NCI-H1930 (cell line): ENCODE data around the gene DCTPP1.
A peak's percentile ranks its signal among the peaks of the same experiment; 100 is the strongest.
"Not testable (repeated sequence)": the region's sequence is repeated elsewhere in the genome, so short reads cannot be mapped to it uniquely, and the experiment has no call there.

ENCODE experiments used
- DNase-seq, 2 experiments: peaks; one replicate each; lab custom pipeline; 2025; lab: John Stamatoyannopoulos, UW

DCTPP1 gene

DNA sequence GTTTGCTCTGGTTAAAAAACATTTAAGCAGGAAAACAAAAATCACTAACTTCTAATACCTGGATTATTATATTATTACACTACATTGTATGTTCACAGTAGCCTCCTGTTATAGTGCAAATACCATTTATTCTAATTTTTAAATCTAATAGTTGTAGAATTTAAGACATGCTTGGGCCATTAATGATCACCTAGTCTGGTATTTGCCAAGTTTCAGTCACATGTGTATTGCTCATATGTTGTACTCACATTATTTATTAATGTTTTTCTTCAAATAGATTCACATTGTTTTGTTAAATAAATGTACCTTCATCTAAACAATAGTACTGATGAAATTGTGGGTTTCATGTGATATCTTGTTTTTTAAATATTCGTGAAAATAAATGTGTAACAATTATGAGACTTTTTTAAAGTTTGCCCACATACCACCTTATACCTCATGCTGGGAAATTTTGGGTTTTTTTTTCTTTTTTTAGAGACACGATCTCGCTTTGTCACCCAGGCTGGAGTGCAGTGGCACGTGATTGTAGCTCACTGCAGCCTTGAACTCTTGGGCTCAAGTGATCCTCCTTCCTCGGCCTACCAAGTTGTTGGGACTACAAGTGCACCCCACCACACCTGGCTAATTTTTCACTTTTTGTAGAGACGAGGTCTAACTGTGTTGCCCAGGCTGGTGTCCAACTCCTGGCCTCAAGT, 16.6 kb downstream of the DCTPP1 start:
- DNase-seq, result no peak

DNA sequence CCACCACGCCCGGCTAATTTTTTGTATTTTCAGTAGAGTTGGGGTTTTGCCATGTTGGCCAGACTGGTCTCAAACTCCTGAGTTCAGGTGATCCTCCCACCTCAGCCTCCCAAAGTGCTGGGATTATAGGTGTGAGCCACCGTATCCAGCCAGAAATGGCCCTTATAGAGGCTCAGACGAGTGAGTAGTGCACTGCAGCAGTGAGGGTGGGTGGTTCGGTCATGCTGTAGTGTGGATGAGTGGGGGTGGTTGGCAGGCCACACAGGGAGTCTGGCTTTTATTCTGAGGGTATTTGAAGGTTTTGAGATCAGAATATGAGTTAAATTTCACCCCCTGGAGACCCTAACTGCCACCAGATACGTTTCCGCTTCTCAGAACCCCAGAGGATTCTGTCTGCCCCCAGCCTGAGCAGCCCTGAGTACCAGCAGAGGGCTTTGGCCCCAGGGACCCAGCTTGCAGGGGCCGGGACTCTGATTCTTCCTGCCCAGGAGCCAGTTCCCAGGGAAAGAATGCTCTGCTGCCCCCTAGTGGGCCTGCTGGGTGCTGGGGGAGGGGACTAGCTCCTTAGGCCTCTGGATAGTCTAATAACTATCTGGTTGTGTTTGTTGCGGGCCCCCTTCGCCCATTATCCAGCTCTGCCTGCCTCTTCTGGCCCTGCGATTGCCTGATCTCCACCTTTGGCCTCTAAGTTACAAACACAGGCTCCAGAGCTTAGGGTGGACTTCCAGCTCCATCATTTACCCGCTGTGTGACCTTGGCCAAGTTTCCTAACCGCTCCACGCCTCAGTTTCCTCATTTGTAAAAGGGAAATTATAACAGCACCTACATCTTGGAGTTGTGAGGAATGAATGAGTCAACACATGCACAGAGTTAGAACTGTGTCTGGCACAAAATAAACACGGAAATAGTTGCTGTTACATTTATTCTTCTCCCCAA, 20.4 kb downstream of the DCTPP1 start:
- DNase-seq, result peak; percentile 81 to 92

DNA sequence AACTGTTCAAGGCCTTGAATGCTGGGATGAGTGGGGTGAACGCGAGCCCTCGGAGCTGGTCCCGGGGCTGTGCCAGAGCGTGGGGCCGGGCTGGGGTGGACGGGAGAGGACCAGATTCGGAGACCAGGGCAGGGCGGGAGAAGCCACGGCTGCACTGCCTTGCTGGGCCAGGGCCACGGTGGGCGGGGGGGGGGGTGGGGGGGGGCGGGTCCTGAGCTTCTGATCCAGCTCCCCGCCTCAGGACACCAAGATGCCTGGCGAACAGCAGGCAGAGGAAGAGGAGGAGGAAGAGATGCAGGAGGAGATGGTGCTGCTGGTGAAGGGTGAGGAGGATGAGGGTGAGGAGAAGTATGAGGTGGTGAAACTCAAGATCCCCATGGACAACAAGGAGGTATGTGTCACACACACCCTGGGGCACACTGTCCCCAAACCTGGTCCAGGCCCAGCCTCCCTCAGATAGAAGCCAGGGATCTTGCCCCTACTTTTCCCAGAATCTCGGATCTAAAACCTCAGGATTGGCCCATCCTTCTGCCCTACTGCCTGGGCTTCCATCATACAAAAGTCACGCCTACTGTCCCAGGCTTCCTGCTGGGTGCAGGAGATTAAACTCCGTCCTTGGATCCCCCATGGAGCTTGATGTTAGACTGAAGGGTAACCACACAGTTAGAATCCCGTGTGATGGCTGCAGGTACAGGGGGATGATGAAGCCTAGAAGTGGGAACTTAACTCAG, 21.9 kb downstream of the DCTPP1 start:
- DNase-seq, result no peak

DNA sequence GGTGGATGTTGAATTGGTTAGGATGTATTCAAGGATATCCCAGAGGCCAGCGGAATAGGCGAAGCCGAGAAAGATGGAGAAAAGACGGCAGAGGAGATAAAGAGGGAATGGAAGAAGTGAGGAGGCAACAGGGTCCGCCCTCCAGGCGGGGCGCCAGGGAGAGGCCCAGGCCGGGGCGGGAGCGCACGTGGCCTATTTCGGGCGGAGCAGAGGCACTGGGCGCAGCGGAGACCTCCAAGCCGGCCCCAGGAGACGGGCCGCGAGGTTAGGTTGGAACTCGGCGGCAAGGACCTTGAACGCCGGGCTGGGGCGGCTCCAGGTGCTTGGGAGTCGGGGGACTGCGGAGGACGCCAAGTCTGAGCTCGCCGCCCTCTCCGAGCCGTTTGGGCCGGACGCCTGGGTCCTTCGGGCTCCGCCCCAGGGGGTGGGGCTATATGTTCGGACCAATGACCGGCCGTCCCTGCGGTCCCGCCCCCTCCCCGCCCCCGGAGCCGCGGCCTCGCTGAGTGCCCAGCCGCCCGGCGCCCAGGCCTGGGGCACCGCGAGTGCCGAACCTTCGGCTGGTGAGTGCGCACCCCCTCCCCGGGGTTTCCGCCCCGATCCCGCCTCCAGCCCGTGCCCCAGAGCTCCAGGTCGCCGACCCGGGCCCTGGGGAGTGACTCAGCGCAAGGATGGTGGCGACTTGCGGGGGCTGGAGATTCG, 22.6 kb downstream of the DCTPP1 start, which contains the start of gene ZNF771:
Gene ZNF771 (plus strand): TSS at position 505 of the 702 bp plus-strand sequence. CDS start 448 bp downstream, outside the sequence.
- DNase-seq, result peak; percentile 84 to 89

DNA sequence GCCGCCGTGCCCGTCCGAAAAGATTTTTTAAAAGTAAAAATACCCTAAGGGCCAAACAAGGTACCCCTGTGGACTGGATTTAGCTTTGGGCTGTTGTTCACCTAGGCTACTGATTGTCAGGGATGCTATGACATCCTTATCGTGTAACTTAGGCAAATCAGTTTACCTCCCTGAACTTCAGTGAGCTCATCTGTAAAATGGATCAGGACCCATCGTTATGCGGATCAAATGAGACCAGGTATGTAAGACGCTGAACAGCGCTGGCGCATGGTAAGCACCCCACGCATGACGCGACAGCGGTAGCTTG, 23.1 kb downstream of the DCTPP1 start:
- DNase-seq, result no peak

DNA sequence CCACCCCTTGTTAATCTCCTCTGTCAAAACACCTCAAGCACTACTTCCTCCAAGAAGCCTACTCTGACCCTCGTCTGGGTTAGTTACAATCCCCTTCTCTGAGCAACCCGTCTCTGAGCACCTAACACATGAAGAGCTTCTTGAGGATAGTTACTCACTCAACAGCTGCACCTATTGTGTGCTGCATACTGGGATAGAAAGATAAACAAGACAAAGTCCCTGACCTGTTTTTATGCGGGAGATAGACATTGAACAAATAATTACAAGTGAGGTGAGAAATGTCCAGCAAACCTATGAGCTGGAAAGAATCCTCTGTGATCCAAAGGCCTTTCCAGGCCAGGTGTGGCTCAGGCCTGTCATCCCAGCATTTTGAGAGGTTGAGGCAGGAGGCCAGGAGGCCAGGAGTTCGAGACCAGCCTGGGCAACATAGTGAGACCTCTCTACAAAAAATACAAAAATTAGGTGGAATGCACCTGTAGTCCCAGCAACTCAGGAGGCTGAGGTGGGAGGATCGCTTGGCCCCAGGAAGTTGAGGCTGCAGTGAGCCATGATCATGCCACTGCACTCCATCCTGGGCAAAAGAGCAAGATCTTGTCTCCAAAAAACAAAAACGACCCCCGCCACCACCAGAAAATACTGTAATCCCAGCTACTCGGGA, 27.9 kb downstream of the DCTPP1 start:
- no peak for DNase-seq

DNA sequence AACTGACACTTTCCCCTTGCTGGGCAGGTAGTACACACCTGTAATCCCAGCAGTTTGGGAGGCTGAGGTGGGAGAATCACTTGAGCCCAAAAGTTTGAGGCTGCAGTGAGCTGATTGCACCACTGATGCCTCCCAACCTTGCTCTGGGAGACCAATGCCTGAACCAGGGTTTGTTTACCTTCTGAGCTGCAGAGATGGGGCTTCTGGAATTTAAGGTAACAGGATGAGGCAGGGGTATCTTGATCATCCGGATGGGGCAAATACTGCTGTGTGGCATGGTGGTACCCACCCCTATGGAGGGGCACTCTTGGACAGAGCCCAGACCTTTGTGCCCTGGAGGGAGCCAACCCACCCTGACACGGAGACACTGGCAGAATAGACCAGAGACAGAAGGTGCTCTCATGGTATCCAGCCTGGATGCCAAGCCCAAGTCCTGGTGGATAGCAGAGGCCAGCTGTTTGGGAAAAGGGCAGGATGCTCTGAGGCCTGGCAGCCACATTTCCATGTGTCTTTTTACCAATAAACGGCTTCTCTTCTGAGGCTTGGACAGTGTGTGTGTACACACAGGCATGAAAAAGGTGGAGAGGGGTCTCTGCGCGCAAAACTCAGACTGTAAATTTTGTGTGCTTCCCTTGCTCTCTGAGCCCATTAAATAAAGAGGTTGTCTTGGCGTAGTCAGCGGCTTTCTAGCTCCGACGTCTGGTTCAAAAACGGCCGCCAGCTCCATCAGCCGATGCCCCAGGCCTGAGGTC, 30.2 kb downstream of the DCTPP1 start:
- no peak for DNase-seq

DNA sequence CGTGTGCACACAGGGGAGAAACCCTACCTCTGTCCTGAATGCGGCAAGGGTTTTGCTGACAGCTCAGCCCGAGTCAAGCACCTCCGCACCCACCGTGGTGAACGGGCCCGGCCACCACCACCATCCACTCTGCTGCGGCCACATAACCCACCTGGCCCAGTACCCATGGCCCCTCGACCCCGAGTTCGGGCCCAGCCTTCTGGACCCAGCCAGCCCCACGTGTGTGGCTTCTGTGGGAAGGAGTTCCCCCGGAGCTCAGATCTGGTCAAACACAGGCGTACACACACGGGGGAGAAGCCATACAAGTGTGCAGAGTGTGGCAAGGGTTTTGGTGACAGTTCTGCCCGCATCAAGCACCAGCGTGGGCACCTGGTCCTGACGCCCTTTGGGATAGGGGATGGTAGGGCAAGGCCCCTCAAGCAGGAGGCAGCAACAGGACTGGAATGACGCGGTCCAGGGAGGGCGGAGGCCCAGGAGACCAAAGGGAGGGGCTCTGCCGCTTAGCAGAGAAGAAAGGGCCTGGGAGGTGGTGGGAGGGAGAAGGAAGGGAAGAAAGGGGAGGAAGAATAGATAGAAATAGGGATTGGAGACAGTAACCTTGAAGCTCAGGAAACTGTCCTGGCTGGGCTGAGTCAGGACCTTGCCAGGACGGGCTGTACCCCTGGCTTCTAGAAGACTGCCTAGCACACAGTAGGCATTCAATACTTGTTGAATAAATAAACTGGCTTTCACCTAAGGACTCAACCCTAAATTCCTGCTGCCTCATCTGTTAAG, 31.0 kb downstream of the DCTPP1 start:
- no peak for DNase-seq

DNA sequence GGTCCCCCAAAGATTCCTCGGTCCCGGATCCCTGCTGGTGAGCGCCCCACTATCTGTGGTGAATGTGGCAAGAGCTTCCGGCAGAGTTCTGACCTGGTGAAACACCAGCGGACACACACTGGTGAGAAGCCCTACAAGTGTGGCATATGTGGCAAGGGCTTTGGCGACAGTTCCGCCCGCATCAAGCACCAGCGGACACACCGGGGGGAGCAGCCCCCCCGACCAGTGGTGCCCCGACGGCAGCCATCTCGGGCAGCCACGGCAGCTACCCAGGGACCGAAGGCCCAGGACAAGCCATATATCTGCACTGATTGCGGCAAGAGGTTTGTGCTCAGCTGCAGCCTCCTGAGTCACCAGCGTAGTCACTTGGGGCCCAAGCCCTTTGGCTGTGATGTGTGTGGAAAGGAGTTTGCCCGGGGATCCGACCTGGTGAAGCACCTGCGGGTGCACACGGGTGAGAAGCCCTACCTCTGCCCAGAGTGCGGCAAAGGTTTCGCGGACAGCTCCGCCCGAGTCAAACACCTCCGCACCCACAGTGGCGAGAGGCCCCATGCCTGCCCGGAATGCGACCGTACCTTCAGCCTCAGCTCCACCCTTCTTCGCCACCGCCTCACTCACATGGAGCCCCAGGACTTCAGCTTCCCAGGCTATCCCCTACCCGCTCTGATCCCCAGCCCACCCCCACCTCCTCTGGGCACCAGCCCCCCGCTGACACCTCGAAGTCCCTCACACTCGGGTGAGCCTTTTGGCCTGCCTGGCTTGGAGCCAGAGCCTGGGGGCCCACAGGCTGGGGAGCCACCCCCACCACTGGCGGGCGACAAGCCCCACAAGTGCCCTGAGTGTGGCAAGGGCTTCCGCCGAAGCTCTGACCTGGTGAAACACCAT, 31.8 kb downstream of the DCTPP1 start:
- no peak for DNase-seq

DNA sequence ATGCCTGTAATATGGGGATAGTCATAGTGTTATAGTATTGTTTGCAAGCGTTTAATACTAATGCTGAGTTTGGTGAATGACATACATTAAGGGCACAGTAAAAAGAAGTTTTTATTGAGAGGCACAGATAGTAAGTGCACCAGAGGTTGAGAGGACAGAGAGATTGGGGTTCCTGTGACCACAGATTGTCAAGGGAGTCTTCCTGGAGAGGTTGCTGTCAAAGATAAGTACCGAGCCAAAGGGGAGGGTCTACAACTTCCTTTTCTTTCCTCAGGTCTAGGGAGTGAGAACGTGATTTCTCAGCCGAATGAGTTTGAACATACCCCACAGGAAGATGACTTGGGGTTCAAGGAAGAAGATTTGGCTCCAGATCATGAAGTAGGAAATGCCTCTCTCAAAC, 32.8 kb downstream of the DCTPP1 start:
- no peak for DNase-seq

DNA sequence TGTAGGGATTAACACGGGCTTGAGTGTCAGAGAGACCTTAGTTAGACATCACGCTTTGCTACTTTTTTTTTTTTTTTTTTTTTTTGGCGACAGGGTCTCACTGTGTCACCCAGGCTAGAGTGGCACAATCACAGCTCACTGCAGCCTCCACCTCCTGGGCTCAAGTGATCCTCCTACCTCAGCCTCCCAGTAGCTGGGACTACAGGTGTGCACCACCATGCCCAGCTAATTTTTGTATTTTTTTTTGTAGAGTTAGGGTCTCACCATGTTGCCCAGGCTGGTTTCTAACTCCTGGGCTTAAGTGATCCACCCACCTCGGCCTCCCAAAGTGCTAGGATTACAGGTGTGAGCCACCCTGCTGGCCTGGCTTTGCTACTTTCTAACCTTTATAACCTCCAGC, 33.2 kb downstream of the DCTPP1 start:
- DNase-seq, result not testable (repeated sequence)

DNA sequence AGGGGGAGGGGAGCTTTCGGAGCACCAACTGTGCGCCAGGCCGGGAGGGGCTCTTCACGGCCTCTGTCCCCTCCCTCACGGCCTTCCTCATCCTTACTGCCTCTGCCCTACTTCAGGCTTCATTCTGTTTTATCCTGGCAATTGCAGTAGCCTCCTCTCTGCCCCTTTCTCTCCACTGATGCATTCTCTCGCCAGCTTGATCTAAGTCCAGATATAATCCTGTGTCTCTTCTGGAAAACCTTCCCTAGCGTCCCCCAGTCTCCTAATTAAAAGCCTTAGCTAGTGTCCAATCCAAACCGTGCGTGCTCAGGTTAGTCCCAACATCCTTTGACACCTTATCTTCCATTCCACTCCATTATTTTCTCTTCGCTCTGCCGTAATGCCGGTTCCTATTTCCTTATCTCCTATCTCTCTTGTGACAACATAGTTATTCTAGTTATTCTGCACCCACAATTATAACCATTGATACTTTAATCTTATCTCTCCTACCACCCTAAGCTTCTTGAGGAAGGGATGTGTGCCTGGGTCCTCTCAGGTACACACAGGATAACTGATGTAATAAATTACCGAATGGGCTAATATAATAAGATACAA, 33.7 kb downstream of the DCTPP1 start:
- no peak for DNase-seq

DNA sequence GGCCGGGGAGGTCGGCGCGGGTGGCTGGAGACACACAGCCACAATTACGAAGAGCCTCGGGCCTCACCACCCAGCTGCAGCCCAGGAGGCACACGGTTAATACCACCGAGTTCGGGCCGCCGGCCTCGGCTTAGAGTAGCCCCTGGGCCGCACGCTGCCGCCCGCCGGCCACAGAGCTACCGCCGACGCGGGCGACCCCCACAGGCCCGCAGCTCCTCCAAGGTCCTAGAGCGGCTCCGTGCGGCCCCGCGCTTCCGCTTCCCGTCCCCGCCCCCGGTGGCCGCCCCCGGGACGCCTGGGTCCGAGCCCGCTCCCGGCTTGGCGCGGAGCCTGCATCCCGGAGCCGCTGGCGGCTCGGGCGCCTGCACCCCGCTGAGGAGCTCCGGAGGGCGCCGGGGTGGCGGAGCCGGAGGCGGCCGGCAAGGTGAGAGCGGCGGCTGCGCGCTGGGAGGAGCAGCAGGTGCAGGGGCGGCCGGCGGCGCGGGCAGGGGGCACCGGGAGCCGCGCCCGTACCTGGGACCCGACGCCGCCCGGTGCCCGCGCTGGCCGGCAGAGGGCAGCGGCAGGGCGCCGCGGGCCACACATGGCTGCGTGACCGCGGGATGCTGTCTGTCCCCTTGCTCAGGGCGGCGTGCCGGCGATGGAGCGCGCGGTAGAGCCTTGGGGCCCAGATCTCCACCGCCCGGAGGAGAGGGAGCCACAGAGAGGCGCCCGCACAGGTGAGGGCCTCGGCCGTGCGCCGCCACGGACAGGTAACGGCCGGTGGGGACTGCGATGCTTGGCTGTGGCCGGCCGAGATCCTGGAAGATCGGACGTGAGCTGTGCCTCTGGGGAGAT, 34.5 kb downstream of the DCTPP1 start, which contains the start of gene ZNF48:
Gene ZNF48 (plus strand): TSS at position 266 of the 837 bp plus-strand sequence. CDS start 375 bp downstream, at position 641.
- peak; percentile 91 to 96 for DNase-seq

DNA sequence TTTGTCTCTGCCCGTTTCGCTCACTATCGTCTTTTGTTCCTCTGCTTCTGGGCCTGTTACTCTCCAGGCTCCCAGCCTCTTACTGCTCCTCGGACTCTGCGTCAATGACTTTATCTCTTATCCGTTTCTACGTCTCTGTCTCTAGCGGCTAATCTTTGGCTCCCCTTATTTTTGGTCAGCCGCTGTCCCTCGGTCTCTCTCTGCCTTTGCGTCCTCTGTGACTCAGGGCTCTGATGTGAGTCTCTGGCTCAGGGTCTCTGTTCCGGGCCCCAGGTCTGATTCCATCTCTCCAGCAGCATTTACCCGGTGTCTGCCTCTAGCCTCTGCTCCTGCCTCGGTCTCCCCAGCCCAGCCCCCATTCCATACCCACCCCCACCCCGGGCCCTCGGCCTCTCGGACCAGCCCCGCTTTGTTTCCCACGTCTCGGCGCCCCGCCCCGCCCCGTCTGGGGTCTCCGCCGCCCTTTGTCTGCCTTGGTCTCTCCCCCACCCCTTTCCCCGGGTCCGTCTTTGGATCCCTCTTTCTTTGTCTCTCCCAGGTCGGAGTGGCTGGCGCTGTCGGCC, 35.2 kb downstream of the DCTPP1 start:
- no peak for DNase-seq

DNA sequence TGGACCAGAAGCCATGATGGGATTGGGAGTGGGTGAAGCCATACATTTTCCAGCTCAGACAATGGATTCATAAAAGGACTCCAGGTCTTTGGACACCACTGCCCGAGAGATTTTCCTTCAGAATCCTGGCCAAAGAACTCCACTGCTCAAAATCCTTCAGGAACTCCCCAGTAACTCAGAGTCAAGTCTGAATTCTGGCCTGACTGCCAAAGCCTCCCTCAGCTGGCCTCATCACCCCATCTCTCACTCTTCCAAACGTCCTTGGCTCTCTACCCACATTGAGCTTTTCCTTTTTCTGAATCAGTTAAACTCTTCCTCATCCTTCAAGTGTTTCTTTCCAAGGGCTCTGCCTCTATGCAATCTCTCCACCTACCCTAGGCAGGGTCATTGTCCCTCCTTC, 46.3 kb downstream of the DCTPP1 start:
- no peak for DNase-seq

DNA sequence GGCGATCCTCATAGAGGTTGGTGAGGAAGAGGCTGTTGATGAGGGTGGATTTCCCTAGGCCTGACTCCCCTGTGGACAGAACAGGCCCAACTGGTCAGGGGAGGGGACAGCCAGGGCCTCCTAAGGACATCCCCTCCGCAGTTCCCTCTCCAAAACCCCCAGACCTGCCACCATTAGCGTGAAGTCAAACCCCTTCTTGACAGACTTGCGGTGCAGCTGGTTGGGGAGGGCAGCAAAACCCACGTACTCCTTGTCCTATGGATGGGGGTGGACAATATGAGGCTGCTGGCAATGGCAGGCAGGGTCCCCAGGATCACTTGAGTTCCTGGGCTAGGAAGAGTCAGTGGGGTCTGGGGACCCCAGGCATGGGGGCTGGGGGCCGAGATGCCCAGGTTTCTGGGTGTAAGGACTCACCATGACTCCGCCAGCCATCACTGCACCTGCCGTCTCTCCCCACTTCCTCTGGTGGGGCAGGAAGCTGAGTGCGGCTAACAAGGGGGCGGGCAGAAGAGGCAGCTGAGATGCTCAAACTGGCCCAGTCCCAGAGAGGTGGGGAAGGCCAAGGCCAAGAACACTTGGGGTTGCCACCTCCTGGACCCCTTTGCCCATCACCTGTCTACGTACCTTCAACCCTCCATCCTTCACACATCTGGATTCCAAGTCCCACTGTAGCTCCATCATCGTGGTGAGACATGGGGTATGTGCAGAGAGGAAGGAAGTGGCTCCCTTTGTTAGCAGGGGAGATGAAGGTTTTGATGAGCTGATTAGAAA, 47.5 kb downstream of the DCTPP1 start, which contains the start of gene SEPTIN1:
Gene SEPTIN1 (minus strand): TSS at position 451 of the 771 bp plus-strand sequence. CDS start 19 bp downstream, at position 432.
- DNase-seq, result no peak
